SKM-1 (cell line): ENCODE measurements around the gene GNB4.

ENCODE experiments used
- DNase-seq: peaks from one replicate; lab custom pipeline; 2025; ENCODE audit not compliant: unreplicated experiment; lab: John Stamatoyannopoulos, UW

Gene GNB4

GRCh38 chr3:179451265-179452175 is at the start of gene GNB4:
TSS of gene GNB4 (minus strand) at chr3:179451470. CDS start at chr3:179426200, 25,270 bp downstream.
- peak; percentile 99 for DNase-seq

GRCh38 chr3:179495483-179495882 is 44.2 kb upstream of the GNB4 start:
- DNase-seq = no peak

- no peak for DNase-seq
Measured at GRCh38 chr3:179493260-179493659, 42.0 kb upstream of the GNB4 start.

GRCh38 chr3:179488213-179488612 is 36.9 kb upstream of the GNB4 start:
- DNase-seq = no peak

GRCh38 chr3:179486806-179487205 is 35.5 kb upstream of the GNB4 start:
- DNase-seq = no peak

- DNase-seq = no peak
Measured at GRCh38 chr3:179482857-179483256, 31.6 kb upstream of the GNB4 start.

GRCh38 chr3:179476215-179476614 is 24.9 kb upstream of the GNB4 start:
- DNase-seq = no peak

GRCh38 chr3:179474480-179474879 is 23.2 kb upstream of the GNB4 start:
- DNase-seq = no peak

- DNase-seq = no peak
Measured at GRCh38 chr3:179473565-179473964, 22.3 kb upstream of the GNB4 start.

- DNase-seq = no peak
Measured at GRCh38 chr3:179464323-179465092, 13.2 kb upstream of the GNB4 start.

- no peak for DNase-seq
Measured at GRCh38 chr3:179463319-179463718, 12.0 kb upstream of the GNB4 start.

GRCh38 chr3:179460260-179460659 is 9.0 kb upstream of the GNB4 start:
- no peak for DNase-seq

GRCh38 chr3:179455954-179456353 is 4.7 kb upstream of the GNB4 start:
- DNase-seq = no peak

GRCh38 chr3:179454887-179455286 is 3.6 kb upstream of the GNB4 start:
- no peak for DNase-seq

- DNase-seq = no peak
Measured at GRCh38 chr3:179453967-179454366, 2.7 kb upstream of the GNB4 start.

- no peak for DNase-seq
Measured at GRCh38 chr3:179452872-179453271, 1.6 kb upstream of the GNB4 start.

- DNase-seq = no peak
Measured at GRCh38 chr3:179452176-179452564, 900 bp upstream of the GNB4 start.

GRCh38 chr3:179450901-179451264 is 387 bp downstream of the GNB4 start:
- DNase-seq = no peak

- no peak for DNase-seq
Measured at GRCh38 chr3:179450261-179450701, 989 bp downstream of the GNB4 start.

GRCh38 chr3:179449636-179450035 is 1.6 kb downstream of the GNB4 start:
- no peak for DNase-seq

GRCh38 chr3:179447251-179447650 is 4.0 kb downstream of the GNB4 start:
- DNase-seq = no peak

- no peak for DNase-seq
Measured at GRCh38 chr3:179446501-179446900, 4.8 kb downstream of the GNB4 start.
